GM10248 (cell line): Measurements from ENCODE around the gene PLPPR2.
"Not testable (repeated sequence)": the region's sequence is repeated elsewhere in the genome, so short reads cannot be mapped to it uniquely, and the experiment has no call there.

ENCODE experiments used
- CTCF ChIA-PET: fragments of 300-600 bp; sonication (Branson Sonifier 250); formaldehyde crosslinking; extraction: SDS; loops from one replicate; lab custom pipeline; 2021; ENCODE audit warnings: antibody characterized with exemption; lab: Yijun Ruan, JAX
- POLR2A ChIA-PET: fragments of 350-650 bp; sonication (Branson Sonifier 250); formaldehyde crosslinking; extraction: SDS; loops from one replicate; lab custom pipeline; 2020; ENCODE audit warnings: antibody characterized with exemption; lab: Yijun Ruan, JAX
- DNase-seq: peaks from one replicate; pipeline ENCODE4 v3.0.0; 2012; ENCODE audit errors: extremely low spot score
- TF ChIP-seq, protein P1 (sequence below): IDR thresholded peaks from 2 replicates; pipeline ENCODE4 v1.5.1; 2012; ENCODE audit warnings: mild to moderate bottlenecking, low read depth; ENCODE audit errors: extremely low read depth, missing control alignments, control extremely low read depth

PLPPR2 gene

GRCh38 chr19:11339254-11340098, 15.8 kb upstream of the PLPPR2 start, which contains the start of gene RAB3D:
TSS of gene RAB3D (minus strand) at chr19:11339657. CDS start at chr19:11337399, 2,258 bp downstream.
- DNase-seq, result peak; percentile 97
- TF ChIP-seq, protein P1, sequence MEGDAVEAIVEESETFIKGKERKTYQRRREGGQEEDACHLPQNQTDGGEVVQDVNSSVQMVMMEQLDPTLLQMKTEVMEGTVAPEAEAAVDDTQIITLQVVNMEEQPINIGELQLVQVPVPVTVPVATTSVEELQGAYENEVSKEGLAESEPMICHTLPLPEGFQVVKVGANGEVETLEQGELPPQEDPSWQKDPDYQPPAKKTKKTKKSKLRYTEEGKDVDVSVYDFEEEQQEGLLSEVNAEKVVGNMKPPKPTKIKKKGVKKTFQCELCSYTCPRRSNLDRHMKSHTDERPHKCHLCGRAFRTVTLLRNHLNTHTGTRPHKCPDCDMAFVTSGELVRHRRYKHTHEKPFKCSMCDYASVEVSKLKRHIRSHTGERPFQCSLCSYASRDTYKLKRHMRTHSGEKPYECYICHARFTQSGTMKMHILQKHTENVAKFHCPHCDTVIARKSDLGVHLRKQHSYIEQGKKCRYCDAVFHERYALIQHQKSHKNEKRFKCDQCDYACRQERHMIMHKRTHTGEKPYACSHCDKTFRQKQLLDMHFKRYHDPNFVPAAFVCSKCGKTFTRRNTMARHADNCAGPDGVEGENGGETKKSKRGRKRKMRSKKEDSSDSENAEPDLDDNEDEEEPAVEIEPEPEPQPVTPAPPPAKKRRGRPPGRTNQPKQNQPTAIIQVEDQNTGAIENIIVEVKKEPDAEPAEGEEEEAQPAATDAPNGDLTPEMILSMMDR, result no peak
- ChIA-PET POLR2A (interaction anchor here (0.6 kb wide), 1 partner anchor 15 kb away, joined by 3 read pairs; no protein-coding TSS in a partner anchor), CTCF (interaction anchor here (0.8 to 1.8 kb wide), 7 partner anchors 10 to 143 kb away, joined by 3 to 11 read pairs (median 4); no protein-coding TSS in a partner anchor)

- POLR2A ChIA-PET, DNase-seq: not testable (repeated sequence)
- CTCF ChIA-PET, result interaction anchor here (0.8 to 1.8 kb wide), 7 partner anchors 9 to 142 kb away, joined by 3 to 11 read pairs (median 4); no protein-coding TSS in a partner anchor
Measured at GRCh38 chr19:11340099-11340467, 15.1 kb upstream of the PLPPR2 start.

GRCh38 chr19:11342429-11342828, 12.8 kb upstream of the PLPPR2 start:
- POLR2A ChIA-PET, result no interaction called here
- no peak for DNase-seq
- TF ChIP-seq, protein P1, result no peak
- CTCF ChIA-PET, result interaction anchor here (0.8 to 1.5 kb wide), 4 partner anchors 41 to 140 kb away, joined by 3 to 5 read pairs (median 4); partner anchors contain the start of gene EPOR

GRCh38 chr19:11345122-11345803, 10.0 kb upstream of the PLPPR2 start:
- ChIA-PET CTCF (interaction anchor here (1.0 to 2.6 kb wide), 6 partner anchors 12 to 137 kb away, joined by 3 to 11 read pairs (median 5); no protein-coding TSS in a partner anchor), POLR2A (interaction anchor here (0.5 to 1.6 kb wide), 2 partner anchors 30 to 66 kb away, joined by 5 to 6 read pairs; partner anchors contain the start of gene SWSAP1)
- TF ChIP-seq, protein P1, result no peak
- no peak for DNase-seq

GRCh38 chr19:11346104-11346940, 8.9 kb upstream of the PLPPR2 start, which contains the start of the genes CCDC159 and TMEM205:
TSS of gene CCDC159 (plus strand) at chr19:11346519. CDS start at chr19:11346607, 88 bp downstream.
TSS of gene TMEM205 (minus strand) at chr19:11346268. CDS start at chr19:11345619, 649 bp downstream.
- CTCF ChIA-PET, result interaction anchor here (0.9 to 2.6 kb wide), 7 partner anchors 13 to 190 kb away, joined by 3 to 11 read pairs (median 4); no protein-coding TSS in a partner anchor
- peak; percentile 97 for DNase-seq
- TF ChIP-seq, protein P1, result peak; percentile 26
- POLR2A ChIA-PET, result interaction anchor here (0.5 to 1.6 kb wide), 3 partner anchors 29 to 67 kb away, joined by 5 to 6 read pairs (median 5); partner anchors contain the start of gene SWSAP1

- ChIA-PET POLR2A (no interaction called here), CTCF (interaction anchor here (1.0 to 2.6 kb wide), 5 partner anchors 21 to 135 kb away, joined by 3 to 11 read pairs (median 6); no protein-coding TSS in a partner anchor)
- DNase-seq, result no peak
- TF ChIP-seq, protein P1, result no peak
Measured at GRCh38 chr19:11347546-11348039, 7.6 kb upstream of the PLPPR2 start.
